Kidney glomerular epithelial cell (primary cell): Measurements from ENCODE around the gene DDX49.
"Not testable (repeated sequence)": the region's sequence is repeated elsewhere in the genome, so short reads cannot be mapped to it uniquely, and the experiment has no call there.

Experiments
- DNase-seq: peaks from one replicate; lab custom pipeline; 2025; lab: John Stamatoyannopoulos, UW

Gene DDX49

DNA sequence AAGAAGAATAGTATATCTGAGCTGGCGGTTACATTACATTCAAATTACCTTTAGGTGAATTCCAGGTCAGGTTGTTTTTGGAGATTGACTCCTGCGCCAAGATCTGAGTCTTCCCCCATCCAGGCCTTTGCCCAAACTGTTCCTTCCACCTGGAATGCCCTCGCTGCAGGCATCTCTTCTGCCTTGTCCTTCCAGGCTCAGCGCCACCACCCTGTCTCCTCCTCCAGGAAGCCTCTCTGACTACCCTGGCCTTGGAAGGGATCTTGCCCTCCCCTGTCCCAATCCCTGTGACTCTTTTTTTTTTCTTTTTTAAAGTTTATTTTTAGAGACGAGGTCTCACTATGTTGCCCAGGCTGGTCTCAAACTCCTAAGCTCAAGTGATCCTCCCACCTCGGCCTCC, 23.2 kb downstream of the DDX49 start:
- no peak for DNase-seq

DNA sequence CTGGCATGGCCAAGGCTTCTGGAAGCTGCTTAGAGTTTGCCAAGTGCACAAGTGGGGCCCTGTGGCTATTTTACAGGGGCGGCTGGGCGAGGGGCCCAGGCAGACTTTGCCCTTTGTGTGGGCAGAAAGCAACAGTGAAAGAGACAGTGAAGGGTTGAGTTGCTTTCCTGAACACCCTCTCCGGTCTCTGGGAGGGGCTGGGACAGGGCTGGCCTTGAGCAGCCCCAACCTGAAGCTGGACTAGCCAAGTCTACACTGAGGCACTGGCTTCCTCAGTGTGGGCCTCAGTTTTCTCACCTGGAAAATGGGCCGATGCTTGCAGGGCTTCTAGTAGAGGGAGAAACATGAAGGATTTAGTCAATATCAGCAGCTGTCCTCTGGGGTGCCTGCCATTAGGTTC, 23.9 kb downstream of the DDX49 start:
- no peak for DNase-seq

DNA sequence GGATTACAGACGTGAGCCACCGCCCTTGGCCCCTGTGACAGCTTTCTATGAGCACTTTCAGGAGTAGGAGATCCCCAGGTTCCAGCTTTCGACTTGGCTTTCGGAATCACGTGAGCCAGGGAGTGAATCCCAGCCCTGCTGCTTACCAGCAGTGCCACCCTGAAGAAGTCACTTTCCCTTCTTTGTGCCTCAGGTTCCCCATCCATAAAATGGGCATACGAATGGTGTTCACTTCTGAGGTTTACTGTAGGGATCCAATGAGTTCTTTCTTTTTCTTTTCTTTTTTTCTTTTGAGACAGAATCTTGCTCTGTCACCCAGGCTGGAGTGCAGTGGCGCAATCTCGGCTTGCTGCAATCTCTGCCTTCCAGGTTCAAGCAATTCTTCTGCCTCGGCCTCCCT, 25.8 kb downstream of the DDX49 start:
- DNase-seq, result no peak

DNA sequence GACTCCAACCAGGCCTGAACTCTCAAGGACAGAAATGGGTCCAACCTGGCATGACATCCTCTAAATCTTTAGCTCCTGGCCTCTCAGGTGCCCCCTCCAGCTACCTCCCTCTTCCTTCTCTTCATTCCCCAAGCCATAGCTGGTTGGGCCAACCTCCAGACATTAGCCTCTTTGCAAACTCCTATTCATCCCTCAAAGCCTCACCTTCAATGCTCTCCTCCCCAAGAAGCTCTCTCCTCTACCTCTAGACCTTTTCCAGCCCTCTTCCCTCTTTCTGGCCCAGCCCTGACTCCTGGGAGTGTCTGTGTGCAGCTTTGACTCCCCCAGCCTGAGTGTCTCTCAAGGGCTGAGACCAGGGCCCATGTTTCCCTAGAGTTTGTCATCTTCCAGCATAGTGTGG, 26.8 kb downstream of the DDX49 start:
- no peak for DNase-seq

DNA sequence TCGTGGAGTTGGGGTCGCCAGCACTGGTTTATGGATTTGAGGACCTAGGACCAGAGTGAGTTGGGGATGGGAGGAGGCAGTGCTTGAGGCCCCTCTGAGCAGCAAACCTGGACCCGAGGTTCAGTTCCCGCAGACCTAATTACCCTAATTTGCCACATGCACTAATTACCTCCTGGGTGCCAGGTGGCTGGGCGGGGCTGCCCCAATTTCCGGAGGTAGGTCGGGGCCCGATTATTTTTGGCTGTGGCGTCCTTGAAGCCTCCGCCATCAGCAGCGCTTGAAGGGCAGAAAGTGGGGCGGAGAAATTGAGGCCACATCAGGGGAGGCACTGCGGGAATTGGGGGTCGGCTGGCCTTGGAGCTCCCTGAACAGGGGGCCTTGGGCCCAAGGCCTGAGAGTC, 27.4 kb downstream of the DDX49 start:
- DNase-seq, result no peak

DNA sequence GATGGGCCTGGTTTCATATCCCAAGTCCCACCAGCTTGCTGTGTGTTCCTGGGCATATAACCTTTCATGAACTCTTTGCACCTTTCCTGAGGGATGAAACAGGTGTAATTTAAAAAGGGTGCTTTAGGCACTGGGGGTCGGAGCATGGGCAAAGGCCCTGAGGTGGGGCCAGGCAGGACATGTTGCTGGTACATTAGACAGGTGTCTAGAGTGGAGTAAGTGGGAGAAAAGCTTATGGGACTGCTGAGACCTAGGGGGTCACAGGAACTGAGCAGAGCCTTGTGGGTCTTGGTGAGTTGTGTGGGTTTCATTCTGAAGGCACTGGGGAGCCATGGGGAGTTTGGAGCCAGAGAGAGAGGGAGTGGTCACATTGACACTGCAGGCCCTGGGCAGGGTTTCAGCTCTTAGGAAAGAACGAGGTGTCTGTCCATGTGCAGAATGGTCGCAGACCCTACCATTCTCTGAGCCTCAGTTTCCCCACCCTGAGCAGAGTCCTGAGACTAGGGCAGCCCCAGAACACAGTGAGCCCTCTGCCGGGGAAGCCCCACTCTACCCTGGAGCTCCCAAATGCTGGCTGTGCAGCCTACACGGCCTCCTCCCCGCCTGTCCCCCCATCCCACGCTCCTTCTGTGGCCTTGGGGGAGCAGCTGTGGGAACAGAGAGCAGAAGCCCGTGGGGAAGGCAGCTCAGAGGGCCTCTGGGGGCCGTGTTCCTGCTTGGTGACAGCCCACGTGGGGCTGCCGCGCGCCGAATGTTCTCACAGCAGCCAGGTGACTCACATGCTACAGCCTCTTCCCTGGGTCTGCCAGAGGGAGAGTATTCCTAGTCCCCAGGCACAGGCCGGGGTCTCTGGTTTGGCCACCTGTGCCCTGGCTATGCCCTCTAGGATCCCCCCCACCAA, 28.8 kb downstream of the DDX49 start:
- DNase-seq, result no peak

DNA sequence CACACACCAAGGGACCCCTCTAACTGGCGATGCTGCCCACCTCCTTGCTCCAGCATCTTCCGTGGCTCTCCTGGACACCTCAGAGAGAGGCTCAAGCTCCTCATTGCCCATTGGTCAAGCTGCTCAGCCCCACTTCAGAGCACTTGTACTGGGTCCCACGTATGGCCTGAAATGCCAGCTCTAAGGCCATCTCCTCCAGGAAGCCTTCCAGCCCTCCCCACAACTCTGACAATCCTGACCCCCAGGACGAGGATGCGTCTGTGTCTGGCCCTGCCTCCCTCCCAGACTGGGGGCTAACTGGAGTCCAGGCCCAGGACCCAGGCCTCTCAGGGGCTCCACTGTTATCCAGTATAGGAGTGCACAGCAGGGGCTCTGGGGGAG, 29.5 kb downstream of the DDX49 start:
- DNase-seq, result no peak

DNA sequence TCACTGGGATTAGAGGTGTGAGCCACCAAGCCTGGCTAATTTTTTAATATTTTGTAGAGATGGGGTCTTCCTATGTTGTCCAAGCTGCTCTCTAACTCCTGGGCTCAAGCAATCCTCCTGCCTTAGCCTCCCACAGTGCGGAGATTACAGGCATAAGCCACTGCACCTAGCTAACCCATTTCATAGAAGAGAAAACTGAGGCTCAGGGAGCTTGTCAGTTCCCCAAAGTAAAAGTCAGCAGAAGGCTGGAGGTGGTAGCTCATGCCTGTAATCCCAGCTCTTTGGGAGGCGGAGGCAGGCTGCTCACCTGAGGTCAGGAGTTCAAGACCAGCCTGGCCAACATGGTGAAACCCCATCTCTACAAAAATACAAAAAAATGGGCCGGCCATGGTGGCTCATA, 30.3 kb downstream of the DDX49 start:
- no peak for DNase-seq

DNA sequence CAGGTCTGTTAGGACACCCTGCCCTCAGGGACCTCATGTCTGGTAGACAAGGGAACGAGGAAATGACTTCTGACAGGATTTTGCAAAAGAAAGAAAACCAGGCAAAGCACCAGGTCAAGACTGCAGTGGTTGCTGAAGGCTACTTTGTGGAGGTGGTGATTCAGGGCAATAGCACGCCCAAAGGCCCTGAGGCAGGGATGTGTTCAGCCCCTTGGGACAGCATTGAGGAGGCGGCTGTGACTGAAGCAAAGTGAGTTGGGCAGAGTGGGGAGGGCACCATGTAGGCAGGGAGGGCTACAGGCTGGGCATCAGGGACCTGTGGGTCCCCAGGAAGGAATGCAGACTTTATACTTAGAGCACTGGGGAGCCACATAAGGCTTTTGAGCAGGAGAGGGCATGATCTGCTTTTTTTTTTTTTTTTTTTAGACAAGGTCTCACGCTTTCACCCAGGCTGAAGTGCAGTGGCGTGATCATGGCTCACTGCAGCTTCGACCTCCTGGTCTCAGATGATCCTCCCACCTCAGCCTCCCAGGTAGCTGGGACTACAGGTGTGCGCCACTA, 32.3 kb downstream of the DDX49 start:
- DNase-seq, result no peak

DNA sequence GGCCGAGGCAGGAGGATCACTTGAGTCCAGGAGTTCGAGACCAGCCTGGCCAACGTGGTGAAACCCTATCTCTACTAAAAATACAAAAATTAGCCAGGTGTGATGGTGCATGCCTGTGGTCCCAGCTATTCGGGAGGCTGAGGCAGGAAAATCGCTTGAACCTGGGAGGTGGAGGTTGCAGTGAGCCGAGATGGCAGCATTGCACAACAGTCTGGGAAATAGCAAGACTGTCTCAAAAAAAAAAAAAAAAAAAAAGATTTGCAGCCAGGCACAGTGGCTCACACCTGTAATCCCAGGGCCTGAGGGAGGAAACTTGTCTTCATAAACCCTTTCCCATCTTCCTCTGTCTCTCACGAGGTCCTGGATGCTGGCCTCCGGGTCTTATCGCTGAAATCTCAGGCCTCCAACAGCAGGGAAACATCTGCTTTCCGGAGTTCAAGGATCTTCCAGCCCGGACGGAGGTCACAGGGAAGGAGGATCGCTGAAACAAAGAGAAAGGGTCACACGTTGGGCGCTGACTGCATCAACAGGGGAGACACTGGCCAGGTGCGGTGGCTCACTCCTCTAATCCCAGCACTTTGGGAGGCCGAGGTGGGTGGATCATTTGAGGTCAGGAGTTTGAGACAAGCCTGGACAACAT, 33.0 kb downstream of the DDX49 start:
- DNase-seq, result not testable (repeated sequence)

DNA sequence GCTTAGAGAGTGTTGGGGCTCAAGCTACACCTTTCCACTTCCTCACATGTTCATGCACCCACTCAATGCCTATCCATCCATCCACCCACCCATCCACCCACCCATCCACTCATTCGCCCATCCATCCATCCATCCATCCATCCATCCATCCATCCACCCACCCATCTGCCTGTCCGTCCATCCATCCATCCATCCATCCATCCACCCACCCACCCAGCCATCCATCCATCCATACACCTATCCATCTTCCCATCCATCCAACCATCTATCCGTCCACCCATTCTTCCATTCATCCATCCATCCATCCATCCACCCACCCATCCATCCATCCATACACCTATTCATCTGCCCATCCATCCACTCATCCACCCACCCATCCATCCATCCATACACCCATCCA, 34.6 kb downstream of the DDX49 start:
- DNase-seq, result no peak

DNA sequence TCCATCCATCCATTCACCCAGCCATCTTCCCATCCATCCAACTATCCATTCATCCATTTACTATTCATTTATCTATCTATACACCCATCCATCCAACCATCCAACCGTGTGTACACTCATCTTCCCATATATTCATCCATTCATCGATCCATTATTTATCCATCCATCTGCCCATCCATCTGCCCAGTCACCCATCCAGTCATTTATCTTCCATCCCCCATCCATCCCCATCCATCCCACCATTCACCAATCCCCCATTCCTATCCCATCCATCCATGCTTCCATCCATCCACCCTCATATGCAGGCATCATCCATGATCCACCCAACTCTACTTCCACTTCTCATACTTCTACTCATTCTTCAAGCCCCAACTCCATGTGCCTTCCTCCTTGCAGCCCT, 35.5 kb downstream of the DDX49 start:
- no peak for DNase-seq

DNA sequence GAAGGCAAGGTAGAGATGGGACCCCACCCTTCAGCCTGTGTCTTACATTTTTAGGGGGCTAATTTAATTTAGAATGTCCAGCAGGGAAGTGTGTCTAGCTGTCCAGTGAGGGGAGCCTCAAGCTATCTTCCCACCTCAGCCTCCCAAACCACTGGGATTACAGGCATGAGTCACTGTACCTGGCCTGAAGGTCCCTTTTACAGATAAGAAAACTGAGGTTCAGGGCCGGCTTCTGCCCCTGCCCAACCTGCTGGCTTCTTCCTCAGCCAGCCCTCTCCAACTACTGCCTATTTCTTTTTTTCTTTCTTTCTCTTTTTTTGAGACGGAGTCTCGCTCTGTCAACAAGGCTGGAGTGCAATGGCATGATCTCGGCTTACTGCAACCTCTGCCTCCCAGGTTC, 40.9 kb downstream of the DDX49 start:
- DNase-seq, result no peak

DNA sequence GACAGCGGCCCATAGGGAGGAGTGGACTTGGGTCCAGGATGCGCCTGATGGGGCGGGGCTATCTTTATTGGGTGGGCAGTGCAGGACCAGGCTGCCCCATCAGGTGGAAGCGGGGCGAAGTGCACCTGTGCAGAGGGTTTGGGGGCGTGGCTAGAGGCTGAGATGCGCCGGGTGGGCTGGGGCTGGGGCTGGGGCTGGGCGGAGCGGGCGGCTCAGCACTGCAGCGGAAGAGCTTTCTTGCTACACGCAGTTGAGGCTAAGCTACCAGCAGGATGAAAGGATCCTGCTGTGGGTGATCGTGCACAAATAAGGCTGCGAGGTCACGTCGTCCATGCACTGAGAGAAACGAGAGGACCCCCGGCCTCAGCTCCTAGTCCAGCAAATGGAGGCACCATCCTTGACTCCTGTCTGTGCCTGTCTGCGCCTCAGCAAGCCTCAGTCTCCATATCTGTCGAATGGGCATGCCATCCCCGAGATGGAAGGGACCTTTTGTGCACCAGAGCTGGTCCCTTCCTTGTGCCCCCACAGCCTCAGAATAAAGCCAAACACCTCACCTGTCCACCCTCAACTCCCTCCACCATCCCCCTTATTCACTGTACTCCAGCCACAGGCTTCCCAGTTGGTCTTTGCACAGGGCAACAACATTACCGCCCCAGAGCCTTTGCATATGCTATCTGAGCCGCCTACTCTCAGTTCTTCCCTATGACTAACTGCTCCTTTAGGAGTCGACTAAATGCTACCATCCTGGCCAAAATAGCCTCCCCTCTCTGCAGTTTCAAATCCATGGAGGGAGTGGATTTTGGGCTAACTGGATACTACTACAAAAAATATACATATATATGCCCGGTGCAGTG, 42.5 kb downstream of the DDX49 start:
- no peak for DNase-seq

DNA sequence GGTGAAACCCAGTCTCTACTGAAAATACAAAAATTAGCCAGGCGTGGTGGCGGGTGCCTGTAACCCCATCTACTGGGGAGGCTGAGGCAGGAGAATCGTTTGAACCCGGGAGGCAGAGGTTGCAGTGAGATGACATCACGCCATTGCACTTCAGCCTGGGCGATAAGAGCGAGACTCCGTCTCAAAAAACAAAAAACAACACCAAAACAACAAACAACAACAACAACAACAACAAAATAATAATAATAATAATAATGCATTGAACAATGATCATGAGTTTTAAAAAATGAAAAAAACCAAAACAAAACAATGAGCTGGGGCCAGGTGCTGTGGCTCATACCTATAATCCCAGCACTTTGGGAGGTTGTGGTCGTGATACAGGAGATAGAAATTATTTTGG, 44.6 kb downstream of the DDX49 start:
- DNase-seq, result no peak

DNA sequence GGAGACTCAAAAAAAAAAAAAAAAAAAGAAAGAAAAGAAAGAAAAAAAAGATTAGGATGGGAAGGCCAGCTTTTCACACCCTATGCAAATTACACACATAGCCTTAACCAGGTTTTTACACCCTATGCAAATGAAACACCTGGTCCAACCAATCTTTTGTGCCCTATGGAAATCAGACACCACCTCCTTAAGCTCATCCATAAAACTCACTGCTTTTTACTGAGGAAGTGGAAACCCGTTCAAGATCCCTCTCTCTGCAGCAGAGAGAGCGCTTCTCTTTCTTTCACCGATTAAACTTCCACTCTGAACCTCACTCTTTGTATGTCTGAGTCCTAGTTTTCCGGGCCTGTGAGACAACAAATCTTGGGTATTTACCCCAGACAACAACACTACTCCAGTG, 46.8 kb downstream of the DDX49 start:
- no peak for DNase-seq

DNA sequence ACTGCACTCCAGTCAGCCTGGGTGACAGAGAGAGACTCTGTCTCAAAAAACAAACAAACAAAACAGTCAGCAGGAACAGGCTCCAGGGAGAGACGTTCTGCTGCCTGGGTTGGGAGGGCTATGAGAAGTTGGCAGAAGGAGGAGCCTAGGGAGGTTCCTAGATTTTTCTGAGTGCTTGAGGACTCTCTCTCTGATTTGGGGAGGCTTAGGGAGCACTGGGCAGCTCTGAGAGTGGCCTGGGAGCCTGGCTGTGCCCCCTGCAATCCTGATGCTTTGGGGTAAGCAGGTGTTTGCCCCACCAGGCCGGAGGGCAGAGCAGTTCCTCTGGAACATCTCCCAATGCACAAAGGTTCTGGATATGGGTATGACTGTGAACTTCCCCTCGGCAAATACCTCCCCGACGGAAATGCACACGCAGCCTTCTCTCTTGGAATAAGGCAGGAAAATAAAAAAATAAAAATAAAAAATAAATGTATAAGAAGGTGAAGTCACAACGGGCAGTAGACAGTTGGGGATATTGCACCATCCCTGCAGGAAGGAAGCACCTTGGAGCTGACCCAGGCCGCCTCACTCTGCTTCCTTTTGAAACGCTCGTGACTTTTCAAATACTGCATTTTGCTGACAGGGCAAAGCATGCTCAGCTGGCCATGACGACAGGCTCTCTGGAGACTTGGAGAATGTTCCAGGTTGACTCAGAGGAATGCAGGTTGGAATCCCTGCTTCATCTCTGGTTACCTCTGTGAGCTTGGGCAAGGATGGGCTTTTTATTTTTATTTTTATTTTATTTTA, 48.0 kb downstream of the DDX49 start:
- peak; percentile 87 for DNase-seq

DNA sequence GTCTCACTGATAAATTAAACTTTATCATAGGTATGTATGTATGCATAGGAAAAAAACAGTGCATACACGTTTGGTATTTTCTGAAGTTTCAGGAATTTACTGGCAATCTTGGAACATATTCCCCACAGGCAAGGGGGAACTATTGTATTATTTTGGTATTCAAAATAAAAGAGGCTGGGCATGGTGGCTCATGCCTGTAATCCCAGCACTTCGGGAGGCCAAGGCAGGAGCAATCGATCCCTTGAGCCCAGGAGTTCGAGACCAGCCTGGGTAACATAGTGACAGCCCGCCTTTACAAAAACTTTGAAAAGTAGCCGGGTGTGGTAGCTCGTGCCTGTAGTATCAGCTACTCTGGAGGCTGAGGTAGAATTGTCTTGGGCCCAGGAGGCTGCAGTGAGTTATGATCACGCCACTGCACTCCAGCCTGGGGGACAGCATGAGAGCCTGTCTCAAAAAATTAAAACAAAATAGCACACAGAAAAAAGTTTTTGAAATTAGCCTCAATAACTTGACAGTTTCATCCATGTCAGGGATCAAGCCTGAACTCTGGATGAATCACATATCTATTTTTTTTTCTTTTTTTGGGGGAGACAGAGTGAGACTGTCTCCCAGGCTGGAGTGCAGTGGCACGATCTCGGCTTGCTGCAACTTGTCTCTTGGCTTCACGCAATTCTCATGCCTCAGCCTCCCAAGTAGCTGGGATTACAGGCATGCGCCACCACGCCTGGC, 50.6 kb downstream of the DDX49 start:
- no peak for DNase-seq

DNA sequence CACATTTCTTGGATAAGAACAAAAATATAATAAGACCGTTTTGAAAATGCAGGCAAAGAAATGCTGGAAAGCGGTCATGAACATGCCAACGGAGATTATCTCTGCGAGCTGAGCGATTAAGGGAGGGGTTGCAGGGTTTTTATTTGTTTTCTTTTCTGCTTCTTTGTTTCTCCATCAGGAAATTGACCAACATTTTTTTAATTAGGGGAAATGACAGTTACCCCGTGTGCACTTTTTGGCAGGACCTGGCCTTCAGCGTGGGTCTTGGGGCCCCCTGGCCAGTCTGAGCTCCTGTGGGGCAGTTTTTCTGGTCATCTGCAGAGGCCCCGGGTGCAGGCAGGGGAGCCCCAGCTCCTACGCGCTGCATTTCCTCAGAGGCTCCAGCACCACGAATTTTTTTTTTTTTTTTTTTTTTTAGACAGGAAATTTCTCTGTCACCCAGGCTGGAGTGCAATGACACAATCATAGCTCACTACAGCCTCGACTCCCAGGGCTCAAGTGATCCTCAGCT, 52.8 kb downstream of the DDX49 start:
- DNase-seq, result no peak

DNA sequence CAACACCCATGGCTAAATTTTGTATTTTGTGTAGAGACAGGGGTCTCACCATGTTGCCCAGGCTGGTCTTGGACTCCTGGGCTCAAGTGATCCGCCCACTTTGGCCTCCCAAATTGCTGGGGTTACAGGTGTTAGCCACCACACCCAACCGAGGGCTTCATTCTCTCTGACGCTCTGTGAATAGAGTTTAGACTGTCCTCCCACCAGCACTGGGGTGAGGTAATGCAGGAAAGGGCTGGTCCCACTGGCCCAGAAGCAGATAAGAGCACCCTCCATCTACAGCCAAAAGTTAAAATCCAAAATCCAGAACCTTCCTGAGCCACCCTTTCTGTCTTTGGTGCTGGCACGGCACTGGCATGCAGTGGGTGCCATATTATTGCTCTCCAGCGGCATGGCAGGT, 53.3 kb downstream of the DDX49 start:
- no peak for DNase-seq

DNA sequence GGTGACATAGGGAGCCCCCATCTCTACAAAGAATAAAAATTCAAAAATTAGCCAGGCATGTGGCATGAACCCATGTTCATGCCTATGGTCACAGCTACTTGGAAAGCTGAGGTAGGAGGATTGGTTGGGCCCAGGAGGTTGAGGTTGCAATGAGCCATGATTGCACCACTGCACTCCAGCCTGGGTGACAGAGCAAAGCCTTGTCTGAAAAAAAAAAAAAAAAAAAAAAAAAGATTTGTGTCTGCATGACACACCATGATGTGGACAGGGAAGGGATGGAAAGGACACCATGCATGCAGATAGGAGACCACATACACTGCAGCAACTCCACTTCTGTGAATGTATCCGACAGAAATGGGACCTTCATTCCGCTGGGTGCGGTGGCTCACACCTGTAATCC, 55.5 kb downstream of the DDX49 start:
- DNase-seq, result no peak
